ENCODE data around the gene FNBP1L. TPM values are rescaled to one million over a fixed set of nuclear protein-coding genes. Genes with fewer than 3 reads are reported as not detected.

FNBP1L gene
- total RNA-seq, 1 experiment from 2014 or later, result 119 TPM

GRCh38 chr1:93437976-93438605, 9.8 kb upstream of the FNBP1L start:
- H3K9me3 ChIP-seq (ENCODE audit: control insufficient read depth, low read depth, low read length), result peaks cover 15% of the 10 kb centered on the region
- H2BK5ac ChIP-seq (ENCODE audit: insufficient read length, low read length), result no peak overlapping the region
- H3K27me3 ChIP-seq (ENCODE audit: insufficient read depth, low read length), result no peaks in the 10 kb centered on the region
- Mint-ChIP-seq H3K4me1 (peaks cover 0 to 10% of the 10 kb centered on the region in 2 experiments; a peak in 2 of 4 replicates), H3K27ac (no peak overlapping the region), H3K36me3 (ENCODE audit: insufficient read depth in 1 of 3, low read depth in 3 of 3) (peaks cover 3 to 16% (median 3%) of the 10 kb centered on the region in 3 experiments; a peak in 4 of 7 replicates), H3K4me3 (no peak overlapping the region), H3K27me3 (ENCODE audit: low read depth) (no peaks in the 10 kb centered on the region), H3K9me3 (peaks cover 13 to 17% of the 10 kb centered on the region in 2 experiments)
- H4K5ac ChIP-seq (ENCODE audit: insufficient read length, low read depth, low read length), result no peak overlapping the region
- no peak overlapping the region for H3K23ac ChIP-seq (ENCODE audit: insufficient read length, low read depth, low read length)
- no peak overlapping the region for H2AK5ac ChIP-seq (ENCODE audit: insufficient read length, low read length)
- no peak overlapping the region for H3K4ac ChIP-seq (ENCODE audit: low read depth, low read length)
- H2AFZ ChIP-seq (ENCODE audit: low read length), result no peak overlapping the region
- no CpG with 5 or more reads among the region's 4 CpGs for WGBS (ENCODE audit: extremely low coverage, insufficient read length, low lambda C conversion rate)
- H3K4me1 ChIP-seq (ENCODE audit: insufficient read depth, low read length), result no peaks in the 10 kb centered on the region
- H3K18ac ChIP-seq (ENCODE audit: insufficient read length, low read depth, low read length), result no peak overlapping the region
- H2BK12ac ChIP-seq (ENCODE audit: insufficient read length, low read depth, low read length), result no peak overlapping the region
- no peak overlapping the region for H4K91ac ChIP-seq (ENCODE audit: insufficient read length, low read depth, low read length)
- H4K20me1 ChIP-seq (ENCODE audit: control insufficient read depth, insufficient read depth, insufficient read length), result no peaks in the 10 kb centered on the region
- H4K8ac ChIP-seq (replicated peaks; ENCODE audit: insufficient read length, low read depth, low read length), result no peak overlapping the region
- no peak overlapping the region for H3K4me2 ChIP-seq (ENCODE audit: insufficient read depth, insufficient read length, low read length)
- DNase-seq, result no peak
- H2BK20ac ChIP-seq (ENCODE audit: low read depth, low read length, poor library complexity, severe bottlenecking), result no peak overlapping the region
- H3K79me1 ChIP-seq (ENCODE audit: insufficient read depth, low read depth, low read length, poor library complexity, severe bottlenecking), result no peaks in the 10 kb centered on the region
- no peak overlapping the region for H2BK15ac ChIP-seq (ENCODE audit: low read depth, low read length)
- H2BK120ac ChIP-seq (ENCODE audit: low read depth, low read length, poor library complexity, severe bottlenecking), result no peak overlapping the region
- TF ChIP-seq CTCF (conservative IDR thresholded peaks at IDR 0.05), result peak; percentile 81
- no peak overlapping the region for H3K9ac ChIP-seq (ENCODE audit: extremely low read depth, insufficient read length, low read length)
- H3K14ac ChIP-seq (ENCODE audit: insufficient read depth, low read length), result no peak overlapping the region
- H3K79me2 ChIP-seq (ENCODE audit: insufficient read depth, low read length), result no peaks in the 10 kb centered on the region
- no peak overlapping the region for H3K56ac ChIP-seq (ENCODE audit: insufficient read length, low read depth, low read length)
- H3K27ac ChIP-seq (ENCODE audit: insufficient read length, low read depth, low read length), result no peak overlapping the region
- H3K23me2 ChIP-seq (ENCODE audit: insufficient read length, low read depth, low read length, poor library complexity, severe bottlenecking), result no peaks in the 10 kb centered on the region
- H3T11ph ChIP-seq (ENCODE audit: low read length), result no peak overlapping the region
